ENCODE measurements around the gene SVBP. TPM values are rescaled to one million over a fixed set of nuclear protein-coding genes. Genes with fewer than 3 reads are reported as not detected.
"Not testable (repeated sequence)": the region's sequence is repeated elsewhere in the genome, so short reads cannot be mapped to it uniquely, and the experiment has no call there.

Gene SVBP
- polyA plus RNA-seq, 3 donors = 19.5 to 56.1 (median 54.3) TPM

DNA sequence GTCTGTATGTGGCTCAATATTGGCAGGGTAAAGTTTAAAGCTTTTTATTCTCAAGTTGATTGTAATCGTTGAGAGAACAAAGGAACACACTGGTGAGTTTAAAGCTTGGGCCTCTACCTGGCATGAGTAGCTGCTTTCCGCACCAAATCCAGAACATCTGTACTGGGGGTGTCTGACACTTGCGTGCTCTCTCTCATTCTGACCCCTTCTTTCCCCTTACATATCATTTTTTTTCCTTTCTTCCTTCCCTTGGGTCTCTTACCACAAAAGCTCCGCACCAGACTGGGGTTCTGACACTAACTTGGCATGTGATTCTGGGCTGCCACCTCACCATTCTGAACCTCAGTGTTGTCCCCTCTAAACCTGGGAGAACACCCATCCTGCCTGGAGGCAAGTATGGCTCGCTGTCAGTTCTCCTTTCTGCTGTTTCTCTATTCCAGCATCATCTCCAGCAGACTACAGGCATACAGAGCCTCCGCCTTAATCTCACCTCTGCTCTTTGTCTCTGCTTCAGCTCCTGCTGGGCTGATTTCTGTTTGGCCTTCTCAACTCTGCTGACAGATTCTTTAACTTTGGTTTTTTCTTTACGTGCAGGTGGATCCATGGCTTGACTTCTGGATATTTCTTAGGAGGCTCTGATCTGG, 1.1 kb downstream of the SVBP start:
- Mint-ChIP-seq H3K27me3 (ENCODE audit: low read depth in 3 of 3) (peaks cover 0 to 2% (median 0%) of the 10 kb centered on the region in 3 donors), H3K36me3 (peaks cover 26 to 31% of the 10 kb centered on the region in 2 donors), H3K4me1 (peaks cover 38% of the 10 kb centered on the region), H3K27ac (peak overlapping the region; percentile 65 to 90 (median 87)), H3K4me3 (peak overlapping the region; percentile 85 to 92), H3K9me3 (no peaks in the 10 kb centered on the region)
- peaks cover 35% of the 10 kb centered on the region for H4K20me1 ChIP-seq (ENCODE audit: insufficient read depth, low read length)
- H3K27ac ChIP-seq (ENCODE audit: low read depth in 1 of 2, low read length in 2 of 2) = peak overlapping the region in 1 of 2 donors; percentile 88
- H3K27me3 ChIP-seq (ENCODE audit: control insufficient read depth in 2 of 2, insufficient read depth in 2 of 2, low read length in 2 of 2) = no peaks in the 10 kb centered on the region
- H3K4me3 ChIP-seq (replicated peaks in 1 of 3; ENCODE audit: low read depth in 2 of 3, low read length in 3 of 3) = peak overlapping the region; percentile 72 to 94 (median 86)
- peaks cover 0 to 15% of the 10 kb centered on the region in 2 donors for H3K36me3 ChIP-seq (replicated peaks in 1 of 2; ENCODE audit: control insufficient read depth in 1 of 2, insufficient read depth in 2 of 2, low read length in 2 of 2)
- H3K79me2 ChIP-seq (ENCODE audit: insufficient read depth, low read length) = peaks cover 41% of the 10 kb centered on the region
- H2AFZ ChIP-seq (ENCODE audit: insufficient read depth, low read depth, low read length, poor library complexity, severe bottlenecking) = peak overlapping the region; percentile 88
- peak overlapping the region; percentile 84 for H3K9ac ChIP-seq (ENCODE audit: insufficient read depth, low read length, poor library complexity, severe bottlenecking)
- no peaks in the 10 kb centered on the region for H3K9me3 ChIP-seq (replicated peaks in 1 of 2; ENCODE audit: control insufficient read depth in 1 of 2, insufficient read depth in 1 of 2, low read length in 2 of 2)
- TF ChIP-seq, protein P1, sequence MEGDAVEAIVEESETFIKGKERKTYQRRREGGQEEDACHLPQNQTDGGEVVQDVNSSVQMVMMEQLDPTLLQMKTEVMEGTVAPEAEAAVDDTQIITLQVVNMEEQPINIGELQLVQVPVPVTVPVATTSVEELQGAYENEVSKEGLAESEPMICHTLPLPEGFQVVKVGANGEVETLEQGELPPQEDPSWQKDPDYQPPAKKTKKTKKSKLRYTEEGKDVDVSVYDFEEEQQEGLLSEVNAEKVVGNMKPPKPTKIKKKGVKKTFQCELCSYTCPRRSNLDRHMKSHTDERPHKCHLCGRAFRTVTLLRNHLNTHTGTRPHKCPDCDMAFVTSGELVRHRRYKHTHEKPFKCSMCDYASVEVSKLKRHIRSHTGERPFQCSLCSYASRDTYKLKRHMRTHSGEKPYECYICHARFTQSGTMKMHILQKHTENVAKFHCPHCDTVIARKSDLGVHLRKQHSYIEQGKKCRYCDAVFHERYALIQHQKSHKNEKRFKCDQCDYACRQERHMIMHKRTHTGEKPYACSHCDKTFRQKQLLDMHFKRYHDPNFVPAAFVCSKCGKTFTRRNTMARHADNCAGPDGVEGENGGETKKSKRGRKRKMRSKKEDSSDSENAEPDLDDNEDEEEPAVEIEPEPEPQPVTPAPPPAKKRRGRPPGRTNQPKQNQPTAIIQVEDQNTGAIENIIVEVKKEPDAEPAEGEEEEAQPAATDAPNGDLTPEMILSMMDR (IDR thresholded peaks at IDR 0.05) = no peak
- peak overlapping the region; percentile 96 for H3K4me2 ChIP-seq (replicated peaks; ENCODE audit: extremely low read depth, low read length, poor library complexity, severe bottlenecking)
- intact Hi-C loops (cut with micrococcal nuclease) = loop anchor here (2.0 to 5.0 kb wide), 2 partner anchors 49 kb away; partner anchors contain the start of genes C1orf50 (in 2 of the 2) and P3H1 (in 2 of the 2)
- H3K4me1 ChIP-seq (ENCODE audit: control insufficient read depth in 1 of 2, insufficient read depth in 2 of 2, low read length in 2 of 2) = peaks cover 18 to 20% of the 10 kb centered on the region in 2 donors
- peak in 2 of 3 donors; percentile 16 to 23 for DNase-seq
- WGBS (ENCODE audit: insufficient coverage) = 24% methylated on average over 5 of the region's 7 CpGs

DNA sequence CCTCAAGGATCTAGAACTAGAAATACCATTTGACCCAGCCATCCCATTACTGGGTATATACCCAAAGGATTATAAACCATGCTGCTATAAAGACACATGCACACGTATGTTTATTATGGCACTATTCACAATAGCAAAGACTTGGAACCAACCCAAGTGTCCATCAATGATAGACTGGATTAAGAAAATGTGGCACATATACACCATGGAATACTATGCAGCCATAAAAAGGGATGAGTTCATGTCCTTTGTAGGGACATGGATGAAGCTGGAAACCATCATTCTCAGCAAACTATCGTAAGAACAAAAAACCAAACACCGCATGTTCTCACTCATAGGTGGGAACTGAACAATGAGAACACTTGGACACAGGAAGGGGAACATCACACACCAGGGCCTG, 2.4 kb downstream of the SVBP start:
- not testable (repeated sequence) for H3K4me2 ChIP-seq (replicated peaks; ENCODE audit: extremely low read depth, low read length, poor library complexity, severe bottlenecking); H3K27ac Mint-ChIP-seq; H3K27ac ChIP-seq (ENCODE audit: low read depth in 1 of 2, low read length in 2 of 2); H2AFZ ChIP-seq (ENCODE audit: insufficient read depth, low read depth, low read length, poor library complexity, severe bottlenecking); DNase-seq; H3K9me3 ChIP-seq (replicated peaks in 1 of 2; ENCODE audit: control insufficient read depth in 1 of 2, insufficient read depth in 1 of 2, low read length in 2 of 2); H3K9me3 Mint-ChIP-seq; H3K9ac ChIP-seq (ENCODE audit: insufficient read depth, low read length, poor library complexity, severe bottlenecking); H3K27me3 Mint-ChIP-seq (ENCODE audit: low read depth in 3 of 3); H3K27me3 ChIP-seq (ENCODE audit: control insufficient read depth in 2 of 2, insufficient read depth in 2 of 2, low read length in 2 of 2); H3K4me3 Mint-ChIP-seq; H3K4me3 ChIP-seq (replicated peaks in 1 of 3; ENCODE audit: low read depth in 2 of 3, low read length in 3 of 3)
- H3K79me2 ChIP-seq (ENCODE audit: insufficient read depth, low read length) = peaks cover 30% of the 10 kb centered on the region
- peaks cover 0 to 21% of the 10 kb centered on the region in 2 donors for H3K36me3 ChIP-seq (replicated peaks in 1 of 2; ENCODE audit: control insufficient read depth in 1 of 2, insufficient read depth in 2 of 2, low read length in 2 of 2)
- H3K36me3 Mint-ChIP-seq = peaks cover 27 to 34% of the 10 kb centered on the region in 2 donors
- H3K4me1 Mint-ChIP-seq = peaks cover 31% of the 10 kb centered on the region
- no CpG with 5 or more reads among the region's 3 CpGs for WGBS (ENCODE audit: insufficient coverage)
- peaks cover 18 to 20% of the 10 kb centered on the region in 2 donors for H3K4me1 ChIP-seq (ENCODE audit: control insufficient read depth in 1 of 2, insufficient read depth in 2 of 2, low read length in 2 of 2)
- H4K20me1 ChIP-seq (ENCODE audit: insufficient read depth, low read length) = peaks cover 28% of the 10 kb centered on the region
- intact Hi-C loops (cut with micrococcal nuclease) = loop anchor here (5.0 kb wide), 2 partner anchors 32 to 48 kb away; partner anchors contain the start of genes C1orf50 (in 1 of the 2), P3H1 (in 1 of the 2) and ZNF691 (in 1 of the 2)

Measured in CD14-positive monocyte (primary cell).